IMR-90 (cell line): Measurements from ENCODE around the gene ACSF2.

ENCODE experiments used
- MAFK ChIP-seq: IDR thresholded peaks from 2 replicates; pipeline ENCODE4 v1.6.1; 2012; ENCODE audit warnings: low read depth, low read length, improper control_type of control experiment
- MXI1 ChIP-seq: IDR thresholded peaks from 2 replicates; pipeline ENCODE4 v1.6.1; 2012; ENCODE audit warnings: low read depth, mild to moderate bottlenecking, low read length, moderate library complexity, borderline replicate concordance
- POLR2A ChIP-seq: IDR thresholded peaks from 2 replicates; pipeline ENCODE4 v1.6.1; 2012; ENCODE audit warnings: mild to moderate bottlenecking, low read depth, low read length
- SMC3 ChIP-seq: fragments of 150-350 bp; IDR thresholded peaks from 2 replicates; pipeline ENCODE4 v1.6.1; 2016; ENCODE audit warnings: low read depth, mild to moderate bottlenecking, antibody characterized with exemption, low read length, moderate library complexity
- TF ChIP-seq, protein P1 (sequence below): conservative IDR thresholded peaks from 2 replicates; pipeline ENCODE4 v1.5.1; 2012; ENCODE audit warnings: mild to moderate bottlenecking, low read depth, low read length, improper control_type of control experiment

DNA sequence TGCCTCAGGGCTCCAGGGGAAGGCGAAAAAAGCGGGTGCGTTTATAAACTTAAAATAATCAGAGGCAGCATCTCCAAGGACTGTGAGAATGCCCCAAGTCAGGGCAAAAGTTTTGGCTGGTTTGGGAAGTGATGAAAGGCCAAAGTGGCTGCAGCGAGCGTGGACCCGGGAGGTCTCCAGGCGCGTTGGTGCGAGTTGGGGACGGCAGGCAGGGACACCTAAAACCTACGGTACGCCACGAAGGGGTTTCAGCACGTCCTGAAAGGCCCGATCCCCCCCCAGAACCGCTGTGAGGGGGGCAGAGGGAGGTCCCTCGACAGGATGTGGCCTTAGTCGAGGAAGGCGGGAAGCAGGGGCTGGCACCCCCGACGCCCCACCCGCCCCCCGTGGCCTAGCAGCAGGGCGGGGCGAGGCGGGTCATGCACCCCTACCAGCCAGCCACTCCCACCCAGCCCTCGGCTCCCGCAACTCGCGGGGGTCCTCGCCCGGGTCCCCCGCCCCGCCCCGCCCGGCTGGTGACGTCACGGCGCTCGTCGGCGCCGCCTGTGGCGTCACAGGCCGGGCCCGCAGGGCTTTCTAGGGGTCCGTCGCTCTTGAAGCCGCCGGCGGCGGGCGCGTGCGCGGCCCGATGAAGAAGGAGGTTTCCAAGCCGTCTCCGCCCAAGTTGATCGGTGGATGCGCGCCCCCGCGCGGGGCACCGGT lies 82.0 kb downstream of the ACSF2 start, which contains the start of gene MYCBPAP:
- TF ChIP-seq, protein P1, sequence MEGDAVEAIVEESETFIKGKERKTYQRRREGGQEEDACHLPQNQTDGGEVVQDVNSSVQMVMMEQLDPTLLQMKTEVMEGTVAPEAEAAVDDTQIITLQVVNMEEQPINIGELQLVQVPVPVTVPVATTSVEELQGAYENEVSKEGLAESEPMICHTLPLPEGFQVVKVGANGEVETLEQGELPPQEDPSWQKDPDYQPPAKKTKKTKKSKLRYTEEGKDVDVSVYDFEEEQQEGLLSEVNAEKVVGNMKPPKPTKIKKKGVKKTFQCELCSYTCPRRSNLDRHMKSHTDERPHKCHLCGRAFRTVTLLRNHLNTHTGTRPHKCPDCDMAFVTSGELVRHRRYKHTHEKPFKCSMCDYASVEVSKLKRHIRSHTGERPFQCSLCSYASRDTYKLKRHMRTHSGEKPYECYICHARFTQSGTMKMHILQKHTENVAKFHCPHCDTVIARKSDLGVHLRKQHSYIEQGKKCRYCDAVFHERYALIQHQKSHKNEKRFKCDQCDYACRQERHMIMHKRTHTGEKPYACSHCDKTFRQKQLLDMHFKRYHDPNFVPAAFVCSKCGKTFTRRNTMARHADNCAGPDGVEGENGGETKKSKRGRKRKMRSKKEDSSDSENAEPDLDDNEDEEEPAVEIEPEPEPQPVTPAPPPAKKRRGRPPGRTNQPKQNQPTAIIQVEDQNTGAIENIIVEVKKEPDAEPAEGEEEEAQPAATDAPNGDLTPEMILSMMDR: 0 out of 2 replicates have a peak, but pooled peaks have one; percentile 9
- TF ChIP-seq SMC3 (no peak), MAFK (no peak), MXI1 (no peak), POLR2A (no peak)
